ENCODE data around the gene ZG16.

DNA sequence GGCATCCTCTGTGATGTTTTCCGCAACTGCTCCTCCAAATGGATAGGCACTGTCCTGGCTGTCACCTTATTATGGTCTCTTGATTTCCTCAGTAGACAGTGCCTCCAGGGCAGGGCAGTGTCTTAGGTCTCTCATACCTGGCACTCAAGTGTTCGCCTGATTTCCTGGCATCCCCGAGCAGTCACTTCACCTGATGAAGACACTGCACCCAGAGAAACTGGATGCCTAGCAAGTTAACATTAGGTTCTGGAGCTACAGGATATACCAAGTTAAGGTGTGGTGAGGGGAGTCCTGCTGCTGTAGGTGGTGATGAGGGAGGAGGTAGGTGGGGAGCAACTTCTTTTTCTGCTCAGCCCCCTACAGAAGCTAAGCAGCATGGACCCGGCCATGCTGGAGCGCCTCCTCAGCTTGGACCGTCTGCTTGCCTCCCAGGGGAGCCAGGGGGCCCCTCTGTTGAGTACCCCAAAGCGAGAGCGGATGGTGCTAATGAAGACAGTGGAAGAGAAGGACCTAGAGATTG, 24.4 kb downstream of the ZG16 start:
- no peak for TF ChIP-seq CTCF (IDR thresholded peaks at IDR 0.05)
- no peak for TF ChIP-seq HMGXB4 (CRISPR knock-in tag; IDR thresholded peaks at IDR 0.05)

Data from WTC11 (cell line).